ENCODE measurements around the gene ESYT3.

- TF ChIP-seq CTCF (IDR thresholded peaks at IDR 0.05; ENCODE audit: low read depth, low read length, missing input control) (no peak), FOXA2 (IDR thresholded peaks at IDR 0.05) (no peak), ATF3 (IDR thresholded peaks at IDR 0.05) (no peak), ZBTB33 (IDR thresholded peaks at IDR 0.05) (no peak), REST (IDR thresholded peaks at IDR 0.05) (no peak), TAF1 (conservative IDR thresholded peaks at IDR 0.05) (no peak), EGR1 (IDR thresholded peaks at IDR 0.05; ENCODE audit: low read depth in 2 of 2) (no peak), GABPA (IDR thresholded peaks at IDR 0.05 in 1 of 2, conservative IDR thresholded peaks at IDR 0.05 in 1 of 2) (no peak), YY1 (IDR thresholded peaks at IDR 0.05) (no peak), FOXA1 (IDR thresholded peaks at IDR 0.05) (no peak)
Observed at GRCh38 chr3:138443521-138444503, 9.4 kb downstream of the ESYT3 start.

Data from liver (tissue), 3 donors.